ENCODE measurements around the gene NFATC2IP.

NFATC2IP gene

DNA sequence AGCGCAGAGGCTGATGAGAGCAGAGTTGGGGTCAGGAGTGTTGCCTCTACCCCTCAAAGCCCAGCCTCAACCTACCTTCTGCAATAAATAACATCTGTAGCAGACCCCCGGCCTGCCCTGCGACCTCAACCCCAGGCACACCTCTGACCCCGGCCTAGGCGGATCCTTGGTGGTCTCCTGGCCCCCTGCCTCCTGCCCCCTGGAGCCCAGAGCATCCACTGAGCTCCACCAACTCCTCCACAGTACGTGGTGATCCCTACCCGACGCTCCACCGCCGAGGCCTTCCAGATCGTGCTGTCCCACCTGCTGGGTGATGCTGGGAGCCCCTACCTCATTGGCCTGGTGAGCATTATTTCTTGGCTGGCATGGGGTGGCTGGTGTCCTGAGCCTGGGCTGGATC is 32.2 kb downstream of the NFATC2IP start:
- H4K20me1 ChIP-seq (ENCODE audit: insufficient read depth, low read length), result no peaks in the 10 kb centered on the region

DNA sequence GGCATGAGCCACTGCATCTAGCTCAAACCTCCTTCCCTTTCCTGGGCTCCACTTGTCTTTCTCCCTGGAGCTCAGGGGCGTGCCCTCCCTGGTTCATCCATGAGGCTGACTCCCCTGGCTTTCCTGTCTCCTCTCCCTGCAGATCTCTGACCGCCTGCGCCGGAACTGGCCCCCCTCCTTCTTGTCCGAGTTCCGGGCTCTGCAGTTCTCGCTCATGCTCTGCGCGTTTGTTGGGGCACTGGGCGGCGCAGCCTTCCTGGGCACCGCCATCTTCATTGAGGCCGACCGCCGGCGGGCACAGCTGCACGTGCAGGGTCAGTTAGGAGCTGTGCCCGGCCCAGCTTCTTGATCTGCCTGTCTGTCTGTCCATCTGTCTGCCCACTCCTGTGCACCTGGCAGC is 32.9 kb downstream of the NFATC2IP start:
- Histone ChIP-seq H4K20me1 (ENCODE audit: insufficient read depth, low read length) (no peaks in the 10 kb centered on the region), H3K27me3 (replicated peaks; ENCODE audit: insufficient read depth, low read length) (no peaks in the 10 kb centered on the region), H3K4me2 (ENCODE audit: low read depth, low read length) (no peak overlapping the region), H3K9me3 (replicated peaks; ENCODE audit: insufficient read depth, low read length) (no peaks in the 10 kb centered on the region), H3K36me3 (replicated peaks; ENCODE audit: insufficient read depth, low read length) (no peaks in the 10 kb centered on the region), H3K9me2 (replicated peaks; ENCODE audit: insufficient read depth, low read length) (no peaks in the 10 kb centered on the region), H3F3A (ENCODE audit: insufficient read depth, low read length) (no peaks in the 10 kb centered on the region), H3K4me3 (ENCODE audit: low read length) (no peak overlapping the region), H3K27ac (ENCODE audit: low read length) (no peak overlapping the region), H2AFZ (ENCODE audit: low read length) (no peak overlapping the region), H3K9ac (ENCODE audit: low read length) (no peak overlapping the region), H3K4me1 (ENCODE audit: low read length) (peaks cover 13% of the 10 kb centered on the region), H3K79me2 (ENCODE audit: low read length) (peaks cover 9% of the 10 kb centered on the region; the same call in 1 of the 2 replicates)
- DNase-seq, result no peak
- TF ChIP-seq EZH2 (optimal IDR thresholded peaks at IDR 0.05; ENCODE audit: low read depth, low read length) (no peak), EZH2phosphoT487 (IDR thresholded peaks at IDR 0.05; ENCODE audit: low read length) (no peak)
- TF ChIP-seq, protein P1, sequence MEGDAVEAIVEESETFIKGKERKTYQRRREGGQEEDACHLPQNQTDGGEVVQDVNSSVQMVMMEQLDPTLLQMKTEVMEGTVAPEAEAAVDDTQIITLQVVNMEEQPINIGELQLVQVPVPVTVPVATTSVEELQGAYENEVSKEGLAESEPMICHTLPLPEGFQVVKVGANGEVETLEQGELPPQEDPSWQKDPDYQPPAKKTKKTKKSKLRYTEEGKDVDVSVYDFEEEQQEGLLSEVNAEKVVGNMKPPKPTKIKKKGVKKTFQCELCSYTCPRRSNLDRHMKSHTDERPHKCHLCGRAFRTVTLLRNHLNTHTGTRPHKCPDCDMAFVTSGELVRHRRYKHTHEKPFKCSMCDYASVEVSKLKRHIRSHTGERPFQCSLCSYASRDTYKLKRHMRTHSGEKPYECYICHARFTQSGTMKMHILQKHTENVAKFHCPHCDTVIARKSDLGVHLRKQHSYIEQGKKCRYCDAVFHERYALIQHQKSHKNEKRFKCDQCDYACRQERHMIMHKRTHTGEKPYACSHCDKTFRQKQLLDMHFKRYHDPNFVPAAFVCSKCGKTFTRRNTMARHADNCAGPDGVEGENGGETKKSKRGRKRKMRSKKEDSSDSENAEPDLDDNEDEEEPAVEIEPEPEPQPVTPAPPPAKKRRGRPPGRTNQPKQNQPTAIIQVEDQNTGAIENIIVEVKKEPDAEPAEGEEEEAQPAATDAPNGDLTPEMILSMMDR (IDR thresholded peaks at IDR 0.05; ENCODE audit: low read length), result no peak

More for the DNA sequence above, 32.2 kb downstream of the NFATC2IP start:
- no peaks in the 10 kb centered on the region for H3F3A ChIP-seq (ENCODE audit: insufficient read depth, low read length)
- no peak overlapping the region for H3K4me3 ChIP-seq (ENCODE audit: low read length)
- peaks cover 16% of the 10 kb centered on the region; the same call in 1 of the 2 replicates for H3K79me2 ChIP-seq (ENCODE audit: low read length)
- H3K9me2 ChIP-seq (replicated peaks; ENCODE audit: insufficient read depth, low read length), result no peaks in the 10 kb centered on the region
- TF ChIP-seq EZH2 (optimal IDR thresholded peaks at IDR 0.05; ENCODE audit: low read depth, low read length) (no peak), EZH2phosphoT487 (IDR thresholded peaks at IDR 0.05; ENCODE audit: low read length) (no peak)
- TF ChIP-seq, protein P1 (IDR thresholded peaks at IDR 0.05; ENCODE audit: low read length), result no peak
- H3K4me1 ChIP-seq (ENCODE audit: low read length), result peaks cover 13% of the 10 kb centered on the region
- H3K27me3 ChIP-seq (replicated peaks; ENCODE audit: insufficient read depth, low read length), result no peaks in the 10 kb centered on the region
- H2AFZ ChIP-seq (ENCODE audit: low read length), result no peak overlapping the region
- no peak overlapping the region for H3K9ac ChIP-seq (ENCODE audit: low read length)
- no peak for DNase-seq
- no peaks in the 10 kb centered on the region for H3K36me3 ChIP-seq (replicated peaks; ENCODE audit: insufficient read depth, low read length)
- no peak overlapping the region for H3K4me2 ChIP-seq (ENCODE audit: low read depth, low read length)
- no peaks in the 10 kb centered on the region for H3K9me3 ChIP-seq (replicated peaks; ENCODE audit: insufficient read depth, low read length)
- no peak overlapping the region for H3K27ac ChIP-seq (ENCODE audit: low read length)

DNA sequence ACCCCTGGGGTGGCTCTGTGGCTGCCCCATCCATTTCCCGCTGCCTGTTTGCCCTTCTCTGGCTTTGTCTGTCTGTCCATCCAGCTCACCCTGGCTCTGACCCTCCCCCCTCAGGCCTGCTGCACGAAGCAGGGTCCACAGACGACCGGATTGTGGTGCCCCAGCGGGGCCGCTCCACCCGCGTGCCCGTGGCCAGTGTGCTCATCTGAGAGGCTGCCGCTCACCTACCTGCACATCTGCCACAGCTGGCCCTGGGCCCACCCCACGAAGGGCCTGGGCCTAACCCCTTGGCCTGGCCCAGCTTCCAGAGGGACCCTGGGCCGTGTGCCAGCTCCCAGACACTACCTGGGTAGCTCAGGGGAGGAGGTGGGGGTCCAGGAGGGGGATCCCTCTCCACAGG is 33.4 kb downstream of the NFATC2IP start:
- no peak for DNase-seq
- Histone ChIP-seq H3K36me3 (replicated peaks; ENCODE audit: insufficient read depth, low read length) (no peaks in the 10 kb centered on the region), H3K27ac (ENCODE audit: low read length) (no peak overlapping the region), H3K4me2 (ENCODE audit: low read depth, low read length) (peak overlapping the region; percentile 94; the same call in 1 of the 2 replicates), H3K9me2 (replicated peaks; ENCODE audit: insufficient read depth, low read length) (no peaks in the 10 kb centered on the region), H3K9me3 (replicated peaks; ENCODE audit: insufficient read depth, low read length) (no peaks in the 10 kb centered on the region), H2AFZ (ENCODE audit: low read length) (no peak overlapping the region), H4K20me1 (ENCODE audit: insufficient read depth, low read length) (no peaks in the 10 kb centered on the region), H3K4me1 (ENCODE audit: low read length) (peaks cover 13% of the 10 kb centered on the region), H3F3A (ENCODE audit: insufficient read depth, low read length) (no peaks in the 10 kb centered on the region), H3K4me3 (ENCODE audit: low read length) (no peak overlapping the region), H3K9ac (ENCODE audit: low read length) (0 out of 2 replicates have a peak overlapping the region, but pooled peaks have one; percentile 43), H3K79me2 (ENCODE audit: low read length) (peaks cover 9% of the 10 kb centered on the region; the same call in 1 of the 2 replicates), H3K27me3 (replicated peaks; ENCODE audit: insufficient read depth, low read length) (no peaks in the 10 kb centered on the region)
- TF ChIP-seq, protein P1 (IDR thresholded peaks at IDR 0.05; ENCODE audit: low read length), result no peak
- TF ChIP-seq EZH2phosphoT487 (IDR thresholded peaks at IDR 0.05; ENCODE audit: low read length) (no peak), EZH2 (optimal IDR thresholded peaks at IDR 0.05; ENCODE audit: low read depth, low read length) (no peak)

Measured in MM.1S (cell line).